HEK293T (cell line): ENCODE measurements around the gene CLCN3.

Source experiments
- CTCF ChIA-PET: fragments of 350-600 bp; formaldehyde crosslinking; extraction: SDS; loops from one replicate; lab custom pipeline; 2021; ENCODE audit warnings: antibody characterized with exemption, inconsistent platforms; lab: Yijun Ruan, JAX
- POLR2A ChIA-PET: fragments of 350-600 bp; formaldehyde crosslinking; extraction: SDS; loops from one replicate; lab custom pipeline; 2020; ENCODE audit warnings: antibody characterized with exemption, inconsistent platforms; lab: Yijun Ruan, JAX
- DNase-seq: peaks from one replicate; pipeline ENCODE4 v3.0.0; 2012; ENCODE audit warnings: mixed read lengths; ENCODE audit errors: extremely low spot score
- ARNT ChIP-seq: fragments of 450-650 bp; IDR thresholded peaks from 2 replicates; pipeline ENCODE4 v1.6.1; 2017; ENCODE audit warnings: mild to moderate bottlenecking
- BHLHE40 ChIP-seq: fragments of 450-650 bp; IDR thresholded peaks from 2 replicates; pipeline ENCODE4 v1.6.1; 2016; ENCODE audit warnings: mild to moderate bottlenecking, moderate library complexity, borderline replicate concordance
- CTBP1 ChIP-seq: fragments of 450-650 bp; IDR thresholded peaks from 2 replicates; pipeline ENCODE4 v1.6.1; 2016; ENCODE audit warnings: borderline replicate concordance
- ELF4 ChIP-seq: fragments of 450-650 bp; IDR thresholded peaks from 2 replicates; pipeline ENCODE4 v1.6.1; 2017; ENCODE audit warnings: antibody characterized with exemption
- FOXA1 ChIP-seq: fragments of 450-650 bp; IDR thresholded peaks from 2 replicates; pipeline ENCODE4 v1.6.1; 2016; ENCODE audit warnings: mild to moderate bottlenecking
- FOXK2 ChIP-seq: fragments of 450-650 bp; IDR thresholded peaks from 2 replicates; pipeline ENCODE4 v1.6.1; 2016; ENCODE audit warnings: mild to moderate bottlenecking
- FOXM1 ChIP-seq: fragments of 450-650 bp; IDR thresholded peaks from 2 replicates; pipeline ENCODE4 v1.6.1; 2017; ENCODE audit warnings: mild to moderate bottlenecking, borderline replicate concordance
- HDGF ChIP-seq: fragments of 450-650 bp; IDR thresholded peaks from 2 replicates; pipeline ENCODE4 v1.6.1; 2017; ENCODE audit warnings: antibody characterized with exemption, borderline replicate concordance
- L3MBTL2 ChIP-seq: fragments of 450-650 bp; conservative IDR thresholded peaks from 2 replicates; pipeline ENCODE4 v1.6.1; 2016; ENCODE audit warnings: mild to moderate bottlenecking
- LEF1 ChIP-seq: fragments of 450-650 bp; IDR thresholded peaks from 2 replicates; pipeline ENCODE4 v1.6.1; 2017; ENCODE audit warnings: mild to moderate bottlenecking, borderline replicate concordance
- NFRKB ChIP-seq: fragments of 450-650 bp; IDR thresholded peaks from 2 replicates; pipeline ENCODE4 v1.6.1; 2016; ENCODE audit warnings: mild to moderate bottlenecking, moderate library complexity
- SP1 ChIP-seq: fragments of 450-650 bp; IDR thresholded peaks from 2 replicates; pipeline ENCODE4 v1.6.1; 2017
- SUZ12 ChIP-seq: fragments of 450-650 bp; IDR thresholded peaks from 2 replicates; pipeline ENCODE4 v1.6.1; 2016; ENCODE audit warnings: mild to moderate bottlenecking
- TARDBP ChIP-seq: fragments of 450-650 bp; IDR thresholded peaks from 2 replicates; pipeline ENCODE4 v1.6.1; 2016
- ZNF384 ChIP-seq: fragments of 450-650 bp; IDR thresholded peaks from 2 replicates; pipeline ENCODE4 v1.6.1; 2016
- TF ChIP-seq, protein P1 (sequence below): fragments of 450-650 bp; IDR thresholded peaks from 2 replicates; pipeline ENCODE4 v1.6.1; 2016

Gene CLCN3

DNA sequence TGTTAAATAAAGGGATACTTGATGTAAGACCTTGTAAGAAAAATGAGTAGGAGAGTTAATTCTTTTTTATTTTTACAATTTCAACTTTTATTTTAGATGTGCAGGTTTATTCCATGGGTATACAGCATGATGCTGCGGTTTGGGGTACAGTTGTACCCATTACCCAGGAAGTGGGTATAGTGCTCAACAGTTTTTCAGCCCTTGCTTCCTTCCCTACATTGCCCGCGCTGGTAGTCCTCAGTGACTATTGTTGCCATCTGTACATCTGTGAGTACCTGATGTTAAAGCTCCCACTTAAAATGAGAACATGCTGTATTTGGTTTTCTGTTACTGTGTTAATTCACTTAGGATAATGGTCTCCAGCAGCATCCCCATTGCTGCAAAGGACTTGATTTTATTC is 9.7 kb downstream of the CLCN3 start:
- TF ChIP-seq ELF4 (no peak), HDGF (no peak), TARDBP (no peak), BHLHE40 (no peak), ARNT (no peak), FOXA1 (no peak)
- no peak for DNase-seq
- ChIA-PET POLR2A (interaction anchor here (0.7 to 1.0 kb wide), 2 partner anchors 10 to 427 kb away, joined by 3 to 7 read pairs; partner anchors contain the start of gene CLCN3), CTCF (interaction anchor here (0.6 kb wide), 2 partner anchors 73 to 265 kb away, joined by 3 to 4 read pairs; no protein-coding TSS in a partner anchor)

DNA sequence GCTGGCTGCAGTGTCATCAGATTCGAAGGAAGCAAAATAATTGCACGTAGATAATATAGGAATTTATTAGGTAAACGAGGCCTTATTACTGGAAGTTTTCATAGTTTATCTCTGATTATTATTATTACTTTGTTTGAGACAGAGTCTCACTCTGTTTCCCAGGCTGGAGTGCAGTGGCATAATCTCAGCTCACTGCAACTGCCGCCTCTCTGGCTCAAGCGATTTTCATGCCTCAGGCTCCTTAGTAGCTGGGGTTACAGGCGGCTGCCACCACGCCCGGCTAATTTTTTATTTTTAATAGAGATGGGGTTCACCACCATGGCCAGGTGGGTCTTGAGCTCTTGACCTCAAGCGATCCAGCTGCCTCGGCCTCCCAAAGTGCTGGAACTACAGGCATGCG is 12.5 kb downstream of the CLCN3 start:
- ChIA-PET POLR2A (interaction anchor here (2.8 kb wide), 1 partner anchor 12 kb away, joined by 13 read pairs; the partner anchor contains the start of gene CLCN3), CTCF (interaction anchor here (0.5 to 0.8 kb wide), 2 partner anchors 20 to 239 kb away, joined by 3 read pairs; partner anchors contain the start of gene NEK1)
- no peak for TF ChIP-seq FOXK2
- TF ChIP-seq ARNT, result no peak
- TF ChIP-seq TARDBP, result no peak
- TF ChIP-seq, protein P1, sequence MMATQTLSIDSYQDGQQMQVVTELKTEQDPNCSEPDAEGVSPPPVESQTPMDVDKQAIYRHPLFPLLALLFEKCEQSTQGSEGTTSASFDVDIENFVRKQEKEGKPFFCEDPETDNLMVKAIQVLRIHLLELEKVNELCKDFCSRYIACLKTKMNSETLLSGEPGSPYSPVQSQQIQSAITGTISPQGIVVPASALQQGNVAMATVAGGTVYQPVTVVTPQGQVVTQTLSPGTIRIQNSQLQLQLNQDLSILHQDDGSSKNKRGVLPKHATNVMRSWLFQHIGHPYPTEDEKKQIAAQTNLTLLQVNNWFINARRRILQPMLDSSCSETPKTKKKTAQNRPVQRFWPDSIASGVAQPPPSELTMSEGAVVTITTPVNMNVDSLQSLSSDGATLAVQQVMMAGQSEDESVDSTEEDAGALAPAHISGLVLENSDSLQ, result no peak
- TF ChIP-seq ZNF384, result no peak
- TF ChIP-seq BHLHE40, result no peak
- no peak for TF ChIP-seq HDGF
- no peak for TF ChIP-seq SP1
- no peak for TF ChIP-seq ELF4
- TF ChIP-seq LEF1, result no peak
- no peak for TF ChIP-seq L3MBTL2
- TF ChIP-seq SUZ12, result no peak
- no peak for TF ChIP-seq FOXM1
- no peak for TF ChIP-seq FOXA1
- no peak for DNase-seq

DNA sequence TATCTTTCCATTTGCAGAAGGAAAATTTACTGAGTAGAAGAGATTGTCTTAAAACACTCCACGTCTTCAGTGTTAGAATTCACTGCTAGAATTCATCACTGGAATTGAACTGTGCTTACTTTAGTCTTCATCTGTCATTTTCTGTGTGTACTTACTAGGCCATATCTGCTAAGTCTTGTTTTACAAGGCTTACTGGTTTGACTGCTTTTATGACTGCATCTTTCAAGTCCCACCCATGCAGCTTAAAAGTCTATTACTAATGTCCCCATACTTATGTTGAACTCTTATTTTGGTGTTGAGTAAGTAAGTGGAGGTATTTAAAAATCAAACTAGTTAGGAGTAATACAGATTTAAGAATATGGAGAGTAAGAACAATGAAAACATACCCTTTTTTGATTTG is 14.6 kb downstream of the CLCN3 start:
- TF ChIP-seq L3MBTL2 (no peak), TARDBP (no peak), ELF4 (no peak), CTBP1 (peak; percentile 17; the same call in 1 of the 2 replicates), LEF1 (no peak), FOXM1 (peak; percentile 75; the same call in 1 of the 2 replicates), SP1 (no peak), NFRKB (no peak), SUZ12 (no peak), ARNT (no peak), FOXA1 (no peak; the same call in 1 of the 2 replicates), FOXK2 (no peak), HDGF (no peak), BHLHE40 (no peak), ZNF384 (no peak)
- TF ChIP-seq, protein P1, result peak; percentile 40
- peak; percentile 18 for DNase-seq
- ChIA-PET POLR2A (interaction anchor here (1.6 kb wide), 1 partner anchor 15 kb away, joined by 11 read pairs; the partner anchor contains the start of gene CLCN3), CTCF (no interaction called here)

DNA sequence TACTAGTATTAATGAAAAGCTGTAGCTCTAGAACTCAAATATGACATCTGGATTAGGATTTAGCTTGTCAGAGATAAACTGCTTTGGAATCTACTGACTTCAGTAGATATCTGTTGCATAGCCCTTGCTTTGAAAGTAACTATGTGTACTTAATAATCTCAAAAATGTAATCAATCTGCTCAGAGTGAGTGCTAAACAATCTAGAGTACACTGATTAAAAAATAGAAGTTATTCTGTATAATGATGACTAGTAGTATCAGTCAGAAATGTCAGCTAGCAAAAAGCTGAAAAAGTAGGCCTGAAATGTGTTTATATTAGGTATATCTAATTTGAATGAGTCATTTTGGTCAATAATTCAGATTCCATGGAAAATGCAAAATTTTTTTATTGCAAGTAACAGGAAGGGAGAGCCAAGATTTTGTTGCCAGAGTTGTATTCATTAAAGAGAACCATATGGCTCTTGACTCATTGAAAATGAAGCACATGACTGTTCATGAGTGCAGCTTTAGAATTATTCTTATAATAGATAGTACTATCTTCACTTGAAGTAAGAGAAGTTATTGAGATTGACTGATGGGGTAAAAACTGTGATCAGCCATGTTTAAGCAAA is 20.0 kb downstream of the CLCN3 start:
- DNase-seq, result no peak
- ChIA-PET CTCF (no interaction called here), POLR2A (interaction anchor here (3.2 kb wide), 1 partner anchor 20 kb away, joined by 10 read pairs; the partner anchor contains the start of gene CLCN3)
- no peak for TF ChIP-seq FOXK2
- TF ChIP-seq SUZ12, result no peak
- no peak for TF ChIP-seq FOXM1
- no peak for TF ChIP-seq ELF4
- TF ChIP-seq ARNT, result no peak
- TF ChIP-seq HDGF, result no peak

DNA sequence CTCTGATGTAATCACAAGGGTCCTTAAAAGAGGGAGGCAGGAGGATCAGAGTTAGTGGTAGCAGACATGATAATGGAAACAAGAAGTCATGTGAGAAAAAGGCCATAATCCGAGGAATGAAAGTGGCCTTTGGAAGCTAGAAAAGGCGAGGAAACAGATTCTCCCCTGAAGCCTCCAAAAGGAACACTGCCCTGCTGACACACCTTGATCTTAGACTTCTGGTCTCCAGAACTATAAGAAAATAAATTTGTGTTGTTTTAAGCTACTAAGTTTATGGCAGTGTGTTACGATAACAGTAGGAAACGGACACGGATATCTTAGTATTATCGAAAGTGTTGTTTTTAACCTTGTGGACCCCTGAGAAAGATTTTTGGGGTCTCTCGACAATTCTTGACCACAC is 24.4 kb downstream of the CLCN3 start:
- TF ChIP-seq HDGF (no peak), NFRKB (no peak), TARDBP (no peak)
- DNase-seq, result no peak
- POLR2A ChIA-PET, result no interaction called here
- CTCF ChIA-PET, result no interaction called here

DNA sequence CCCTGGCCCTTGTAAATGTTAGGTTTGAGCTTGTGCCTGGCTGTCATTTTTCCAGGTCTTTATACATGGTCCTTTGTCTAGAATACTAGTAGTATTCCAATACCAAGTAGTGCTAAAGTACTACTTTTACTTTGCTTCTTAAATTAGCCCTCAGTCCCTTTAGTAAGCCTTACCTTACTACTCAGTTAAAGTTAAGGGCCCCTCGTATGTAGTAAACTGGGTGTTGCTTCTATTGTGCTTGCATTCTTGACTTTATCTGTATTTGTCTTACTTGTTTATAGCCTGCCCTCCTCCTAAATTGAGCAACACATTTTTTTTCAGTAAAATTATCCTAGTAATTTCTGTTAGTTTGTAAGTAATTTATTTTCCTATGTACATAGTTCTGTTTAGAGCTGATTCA is 25.2 kb downstream of the CLCN3 start:
- no peak for DNase-seq
- CTCF ChIA-PET, result no interaction called here
- POLR2A ChIA-PET, result interaction anchor here (0.6 kb wide), 1 partner anchor 15 kb away, joined by 3 read pairs; no protein-coding TSS in a partner anchor
- no peak for TF ChIP-seq SP1
- TF ChIP-seq CTBP1, result no peak
- TF ChIP-seq ARNT, result no peak
- TF ChIP-seq, protein P1, result no peak
- no peak for TF ChIP-seq FOXA1
- no peak for TF ChIP-seq TARDBP
- no peak for TF ChIP-seq HDGF
